GDM1 (cell line): Measurements from ENCODE around the gene CCDC88C.

ENCODE experiments used
- DNase-seq: peaks from one replicate; lab custom pipeline; 2025; lab: John Stamatoyannopoulos, UW

The CCDC88C gene

DNA sequence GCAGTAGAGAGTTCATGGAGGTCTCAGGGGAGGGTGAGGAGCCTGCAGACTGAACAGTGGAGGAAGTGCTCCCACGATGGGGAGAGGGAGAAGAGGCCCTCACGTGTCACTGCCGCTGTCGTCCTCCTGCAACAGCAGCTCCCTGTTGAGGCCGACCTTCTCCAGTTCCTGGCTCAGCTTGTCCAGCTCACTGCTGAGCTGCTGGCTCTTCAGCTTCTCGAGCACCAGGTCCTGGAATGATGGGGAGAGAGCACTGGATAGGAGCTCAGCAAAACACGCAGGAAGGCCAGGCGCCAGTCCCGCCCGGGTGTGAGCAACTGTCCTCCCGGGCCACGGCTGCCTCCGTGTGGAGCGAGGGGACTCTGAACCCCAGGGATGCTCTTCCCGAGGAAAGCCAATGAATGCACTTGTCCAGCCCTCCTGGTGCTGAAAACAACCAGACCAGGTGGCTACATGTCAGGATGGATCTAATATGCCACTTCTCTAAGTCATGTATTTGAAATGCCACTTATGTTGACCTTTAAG lies 107.8 kb downstream of the CCDC88C start:
- DNase-seq = no peak

- DNase-seq = no peak
Observed at GRCh38 chr14:91308337-91308736, 109.3 kb downstream of the CCDC88C start.

DNA sequence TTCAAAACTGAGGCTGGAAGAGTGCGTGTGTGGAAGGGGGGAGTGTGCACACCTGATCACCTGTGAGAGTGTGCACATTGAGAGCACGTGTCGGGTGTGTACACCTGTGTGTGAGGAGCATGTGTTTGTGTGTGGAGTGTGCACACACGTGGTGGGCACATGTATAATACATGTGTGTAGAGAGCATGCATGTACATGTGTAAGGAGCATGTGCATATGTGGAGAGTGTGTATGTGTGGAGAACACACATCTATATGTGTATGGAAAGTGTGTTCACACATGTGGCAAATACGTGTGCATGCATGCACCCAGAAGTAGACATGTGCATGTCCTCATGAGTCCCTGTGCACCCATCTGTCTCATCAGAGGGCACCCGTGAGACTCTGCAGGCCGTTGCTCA lies 110.0 kb downstream of the CCDC88C start:
- no peak for DNase-seq

DNA sequence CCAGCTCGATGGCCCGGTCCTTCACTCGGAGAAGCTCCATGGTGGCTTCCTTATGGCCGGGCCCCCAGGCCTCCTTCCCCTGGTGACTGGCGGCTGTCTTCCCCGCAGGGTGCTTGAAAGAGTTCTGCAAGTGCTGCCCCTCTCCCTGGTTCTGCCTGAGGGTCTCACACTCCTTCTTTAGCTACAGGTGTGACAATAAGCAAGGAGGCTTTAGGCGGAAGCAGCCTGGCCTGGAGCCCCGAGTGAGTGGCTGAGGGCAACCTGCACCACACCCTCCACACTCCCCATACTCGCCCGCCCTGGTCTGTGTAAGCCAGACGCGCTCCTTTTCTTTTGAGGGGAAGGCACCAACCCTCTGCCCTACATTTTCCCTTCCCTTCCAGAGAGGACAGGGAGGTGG lies 110.6 kb downstream of the CCDC88C start:
- DNase-seq = no peak

- no peak for DNase-seq
Observed at GRCh38 chr14:91306547-91306946, 111.1 kb downstream of the CCDC88C start.

- no peak for DNase-seq
Observed at GRCh38 chr14:91305650-91306431, 111.8 kb downstream of the CCDC88C start.

DNA sequence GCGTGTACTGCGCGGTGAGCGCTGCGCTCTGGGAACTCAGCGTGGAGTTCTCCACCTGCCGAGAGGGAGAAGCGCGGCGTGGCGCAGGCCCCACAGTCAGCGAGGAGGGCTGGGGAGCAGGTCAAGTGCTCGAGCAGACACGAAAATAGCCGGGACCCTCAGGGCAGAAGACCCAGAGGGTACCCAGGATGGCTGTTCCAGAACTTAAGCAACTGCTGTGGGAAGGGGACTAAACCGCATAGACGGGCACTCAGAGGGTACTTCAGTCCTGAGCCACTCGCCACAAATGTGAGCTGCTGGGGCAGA lies 113.7 kb downstream of the CCDC88C start:
- DNase-seq = no peak

DNA sequence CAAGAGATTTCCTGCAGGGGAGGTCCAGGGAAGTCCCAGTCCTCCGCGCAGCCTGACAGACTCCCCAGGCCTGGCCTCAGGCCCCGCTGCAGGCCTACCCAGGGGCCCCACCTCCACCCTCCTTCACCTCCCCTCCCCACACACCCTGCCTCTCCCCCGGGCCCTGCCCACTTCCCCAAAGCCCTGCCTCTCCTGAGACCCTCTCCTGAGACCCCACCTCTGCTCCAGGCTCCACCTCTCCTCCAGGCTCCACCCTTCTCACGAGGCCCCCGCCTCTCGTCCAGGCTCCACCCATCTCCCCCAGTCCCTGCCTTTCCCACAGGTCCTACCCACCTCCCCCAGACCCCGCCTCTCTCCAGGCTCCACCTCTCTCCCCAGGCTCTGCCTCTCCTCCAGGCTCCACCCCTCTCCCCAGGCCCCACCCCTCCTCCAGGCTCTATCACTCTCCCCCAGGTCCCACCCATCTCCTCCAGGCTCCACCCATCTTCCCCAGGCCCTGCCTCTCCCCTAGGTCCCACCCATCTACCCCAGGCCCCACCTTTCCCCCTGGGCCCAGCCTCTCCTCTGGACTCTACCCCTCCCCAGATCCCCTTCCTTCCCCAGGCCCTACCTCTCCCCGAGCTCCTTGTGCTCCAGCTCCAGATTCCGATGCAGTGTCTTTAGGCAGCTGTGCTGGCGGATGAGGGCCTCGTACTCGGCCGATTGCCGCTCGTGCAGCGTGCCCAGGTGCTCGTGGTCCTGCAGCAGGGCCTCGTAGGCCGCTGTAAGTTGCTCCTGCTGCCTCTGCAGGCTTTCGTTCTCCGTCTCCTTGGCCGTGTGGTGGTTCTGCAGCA lies 114.3 kb downstream of the CCDC88C start:
- peak; percentile 36 for DNase-seq

DNA sequence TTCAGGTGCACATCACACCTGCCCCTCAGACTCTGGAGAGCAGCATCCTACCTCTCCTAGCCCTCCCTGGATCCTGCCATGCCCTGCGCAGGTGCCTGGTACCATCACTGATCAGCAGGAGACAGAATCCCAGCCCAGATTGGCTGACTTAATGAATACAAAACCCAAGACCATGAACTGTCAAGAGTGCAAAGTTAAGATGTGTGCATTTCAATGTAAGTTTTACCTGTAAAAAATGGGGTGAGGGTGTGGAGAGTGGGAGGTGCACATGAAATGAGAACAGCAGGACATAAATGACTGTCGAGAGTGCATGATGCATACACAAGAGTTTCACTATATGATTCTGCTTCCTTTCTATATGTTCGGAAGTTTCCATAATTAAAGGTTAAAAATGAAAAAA lies 115.2 kb downstream of the CCDC88C start:
- DNase-seq = no peak

DNA sequence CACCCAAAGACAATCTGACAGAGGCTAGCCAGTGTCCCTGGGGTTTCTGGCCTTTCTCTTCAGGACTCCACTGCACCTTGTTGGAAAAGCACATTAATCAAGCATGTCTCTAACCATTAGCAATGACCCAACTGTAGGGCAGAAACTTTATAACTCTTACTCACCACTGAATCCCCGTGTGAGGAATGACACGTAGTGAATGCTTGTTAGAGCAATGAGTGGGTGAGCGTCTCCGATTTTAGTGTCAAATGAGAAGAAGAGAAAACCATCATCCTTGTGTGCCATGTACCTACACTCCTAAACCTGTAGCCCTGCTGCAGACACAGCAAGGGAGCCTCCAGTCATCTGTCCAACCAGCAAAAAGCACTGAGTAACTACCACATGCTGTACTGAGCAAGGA lies 116.7 kb downstream of the CCDC88C start:
- no peak for DNase-seq

- no peak for DNase-seq
Observed at GRCh38 chr14:91300283-91300895, 117.2 kb downstream of the CCDC88C start.

GRCh38 chr14:91299121-91300115 lies 118.2 kb downstream of the CCDC88C start:
- no peak for DNase-seq

DNA sequence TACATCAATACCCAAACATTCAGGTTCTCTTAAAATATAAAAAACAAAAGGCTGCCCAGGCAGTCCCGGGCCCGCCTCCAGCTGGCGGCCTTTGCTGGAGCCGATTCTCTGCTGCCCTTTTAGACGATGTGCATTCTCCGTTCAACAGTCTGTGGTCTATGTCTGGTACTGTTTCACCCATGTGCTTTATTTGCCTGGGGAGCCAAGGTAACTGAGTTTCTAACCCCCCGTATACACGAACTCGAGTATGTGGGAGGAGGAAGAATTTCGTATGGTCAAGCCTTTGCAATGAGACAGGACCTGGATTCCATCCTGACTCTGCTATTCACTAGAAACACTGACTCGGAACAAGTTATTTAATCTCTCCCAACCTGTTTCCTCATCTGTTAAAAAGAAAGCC lies 119.0 kb downstream of the CCDC88C start:
- DNase-seq = no peak

DNA sequence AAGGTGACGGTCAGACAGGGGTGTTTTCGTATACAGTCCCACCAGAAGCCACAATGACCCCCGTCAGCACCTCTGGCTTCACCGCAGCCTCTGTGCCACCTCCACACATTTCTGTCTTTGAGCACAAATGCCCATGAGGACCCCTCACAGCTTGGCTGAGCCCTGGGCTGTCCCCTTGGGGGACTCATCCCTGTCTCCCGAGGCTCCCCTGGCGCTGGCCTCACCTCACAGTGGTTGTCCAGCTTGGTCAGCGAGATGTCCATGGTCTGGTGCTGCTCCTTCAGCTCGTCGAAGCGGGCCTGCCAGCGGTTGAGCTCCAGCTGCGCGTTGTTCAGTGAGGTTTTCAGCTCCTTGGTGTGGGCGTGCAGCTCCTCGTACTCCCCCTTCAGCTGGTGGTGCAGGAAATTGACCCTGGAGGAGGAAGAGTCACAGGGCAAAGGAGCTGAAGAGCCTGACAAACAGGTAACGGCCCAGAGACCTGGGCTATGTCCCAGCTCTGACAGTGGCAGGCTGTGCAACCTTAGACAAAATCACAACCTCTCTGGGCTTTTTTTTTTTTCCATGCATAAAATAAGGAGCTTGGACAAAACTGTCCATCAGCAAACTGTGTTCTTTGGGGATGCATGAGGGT lies 120.4 kb downstream of the CCDC88C start:
- no peak for DNase-seq

- no peak for DNase-seq
Observed at GRCh38 chr14:91295851-91296796, 121.5 kb downstream of the CCDC88C start.

- DNase-seq = no peak
Observed at GRCh38 chr14:91295276-91295845, 122.3 kb downstream of the CCDC88C start.

DNA sequence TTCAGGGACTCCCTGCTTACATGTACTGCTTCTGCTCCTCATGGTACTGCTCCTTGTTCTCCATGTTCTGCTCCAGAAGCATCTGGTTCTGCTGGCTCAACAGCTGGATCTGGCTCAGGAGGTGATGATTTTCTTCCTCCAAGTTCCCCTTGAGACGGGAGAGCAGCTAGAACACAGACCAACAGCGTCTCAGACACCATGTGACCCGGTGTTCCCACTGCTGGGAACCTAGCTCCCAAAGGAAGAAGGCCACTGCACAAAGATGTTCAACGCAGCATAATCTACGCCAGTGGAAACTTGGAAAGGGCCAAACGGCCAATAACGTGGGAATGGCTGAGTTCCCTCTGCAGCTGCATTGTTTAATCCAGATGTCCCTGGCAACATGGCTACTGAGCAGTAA lies 123.5 kb downstream of the CCDC88C start:
- no peak for DNase-seq

DNA sequence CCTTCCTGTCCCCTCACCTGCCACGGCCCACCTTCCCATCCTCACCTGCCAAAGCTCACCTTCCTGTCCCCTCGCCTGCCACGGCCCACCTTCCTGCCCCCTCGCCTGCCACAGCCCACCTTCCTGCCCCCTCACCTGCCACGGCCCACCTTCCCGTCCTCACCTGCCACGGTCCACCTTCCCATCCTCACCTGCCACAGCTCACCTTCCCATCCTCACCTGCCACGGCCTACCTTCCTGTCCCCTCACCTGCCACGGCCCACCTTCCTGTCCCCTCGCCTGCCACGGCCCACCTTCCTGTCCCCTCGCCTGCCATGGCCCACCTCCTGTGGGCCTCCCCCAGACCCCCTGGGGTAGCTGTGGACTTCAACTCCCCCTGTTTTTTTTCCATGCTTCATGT lies 124.3 kb downstream of the CCDC88C start:
- DNase-seq = no peak

DNA sequence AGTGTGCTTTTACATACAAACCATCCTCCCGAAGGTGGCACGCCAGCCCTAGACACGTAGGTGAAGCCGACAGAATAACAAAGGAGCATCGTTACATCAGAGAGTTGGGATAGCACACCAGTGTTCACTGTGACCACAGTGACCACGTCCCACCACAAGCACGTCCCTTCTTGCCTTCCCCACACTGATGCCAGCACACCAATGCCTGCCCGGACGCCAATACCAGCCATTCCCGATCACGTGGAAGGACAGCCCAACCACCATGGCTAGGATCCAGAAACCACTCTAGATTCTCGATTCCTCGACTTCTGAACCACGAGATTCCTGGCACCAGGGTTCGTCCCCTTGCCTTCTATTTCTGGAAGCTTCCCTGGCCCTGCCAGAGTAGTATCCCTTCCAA lies 125.1 kb downstream of the CCDC88C start:
- no peak for DNase-seq
